ENCODE measurements around the gene HNRNPAB. TPM values are rescaled to one million over a fixed set of nuclear protein-coding genes. Genes with fewer than 3 reads are reported as not detected.

The HNRNPAB gene
- total RNA-seq, 1 donor = 40.9 TPM

GRCh38 chr5:178213748-178214151 is 9.4 kb downstream of the HNRNPAB start:
- H3K4me1 ChIP-seq (ENCODE audit: insufficient read depth, low read length) = no peaks in the 10 kb centered on the region
- no peak overlapping the region for H3K4me3 ChIP-seq (ENCODE audit: insufficient read depth, low read length)
- H3K36me3 ChIP-seq (ENCODE audit: insufficient read depth, low read length) = peaks cover 91% of the 10 kb centered on the region
- no peak overlapping the region for H3K27ac ChIP-seq (ENCODE audit: low read depth, low read length)
- H4K20me1 ChIP-seq (ENCODE audit: insufficient read depth, low read length) = peaks cover 46% of the 10 kb centered on the region
- no peaks in the 10 kb centered on the region for H3K9me3 ChIP-seq (ENCODE audit: low read depth, low read length)
- H3K79me2 ChIP-seq (ENCODE audit: insufficient read depth, low read length) = peaks cover 22% of the 10 kb centered on the region
- no peak overlapping the region for H2AFZ ChIP-seq (ENCODE audit: low read length)
- H3K4me2 ChIP-seq (ENCODE audit: insufficient read depth, low read length) = no peak overlapping the region
- TF ChIP-seq, protein P1, sequence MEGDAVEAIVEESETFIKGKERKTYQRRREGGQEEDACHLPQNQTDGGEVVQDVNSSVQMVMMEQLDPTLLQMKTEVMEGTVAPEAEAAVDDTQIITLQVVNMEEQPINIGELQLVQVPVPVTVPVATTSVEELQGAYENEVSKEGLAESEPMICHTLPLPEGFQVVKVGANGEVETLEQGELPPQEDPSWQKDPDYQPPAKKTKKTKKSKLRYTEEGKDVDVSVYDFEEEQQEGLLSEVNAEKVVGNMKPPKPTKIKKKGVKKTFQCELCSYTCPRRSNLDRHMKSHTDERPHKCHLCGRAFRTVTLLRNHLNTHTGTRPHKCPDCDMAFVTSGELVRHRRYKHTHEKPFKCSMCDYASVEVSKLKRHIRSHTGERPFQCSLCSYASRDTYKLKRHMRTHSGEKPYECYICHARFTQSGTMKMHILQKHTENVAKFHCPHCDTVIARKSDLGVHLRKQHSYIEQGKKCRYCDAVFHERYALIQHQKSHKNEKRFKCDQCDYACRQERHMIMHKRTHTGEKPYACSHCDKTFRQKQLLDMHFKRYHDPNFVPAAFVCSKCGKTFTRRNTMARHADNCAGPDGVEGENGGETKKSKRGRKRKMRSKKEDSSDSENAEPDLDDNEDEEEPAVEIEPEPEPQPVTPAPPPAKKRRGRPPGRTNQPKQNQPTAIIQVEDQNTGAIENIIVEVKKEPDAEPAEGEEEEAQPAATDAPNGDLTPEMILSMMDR (IDR thresholded peaks at IDR 0.05; ENCODE audit: extremely low read depth, low read depth, low read length) = no peak
- H3K27me3 ChIP-seq (ENCODE audit: insufficient read depth, low read length) = no peaks in the 10 kb centered on the region
- no peak for DNase-seq (ENCODE audit: insufficient read length, low spot score, missing footprints)

GRCh38 chr5:178214160-178214803 is 9.9 kb downstream of the HNRNPAB start:
- Histone ChIP-seq H3K4me2 (ENCODE audit: insufficient read depth, low read length) (no peak overlapping the region), H3K27me3 (ENCODE audit: insufficient read depth, low read length) (no peaks in the 10 kb centered on the region), H3K9me3 (ENCODE audit: low read depth, low read length) (no peaks in the 10 kb centered on the region), H3K4me1 (ENCODE audit: insufficient read depth, low read length) (no peaks in the 10 kb centered on the region), H3K36me3 (ENCODE audit: insufficient read depth, low read length) (peaks cover 90% of the 10 kb centered on the region), H3K79me2 (ENCODE audit: insufficient read depth, low read length) (peaks cover 17% of the 10 kb centered on the region), H3K27ac (ENCODE audit: low read depth, low read length) (no peak overlapping the region), H2AFZ (ENCODE audit: low read length) (no peak overlapping the region), H4K20me1 (ENCODE audit: insufficient read depth, low read length) (peaks cover 41% of the 10 kb centered on the region), H3K4me3 (ENCODE audit: insufficient read depth, low read length) (no peak overlapping the region)
- TF ChIP-seq, protein P1 (IDR thresholded peaks at IDR 0.05; ENCODE audit: extremely low read depth, low read depth, low read length) = no peak
- no peak for DNase-seq (ENCODE audit: insufficient read length, low spot score, missing footprints)

GRCh38 chr5:178215280-178216002 is 11.1 kb downstream of the HNRNPAB start:
- Histone ChIP-seq H2AFZ (ENCODE audit: low read length) (no peak overlapping the region), H3K27ac (ENCODE audit: low read depth, low read length) (no peak overlapping the region), H3K4me3 (ENCODE audit: insufficient read depth, low read length) (no peak overlapping the region), H3K4me2 (ENCODE audit: insufficient read depth, low read length) (no peak overlapping the region), H4K20me1 (ENCODE audit: insufficient read depth, low read length) (peaks cover 29% of the 10 kb centered on the region), H3K27me3 (ENCODE audit: insufficient read depth, low read length) (no peaks in the 10 kb centered on the region), H3K9me3 (ENCODE audit: low read depth, low read length) (no peaks in the 10 kb centered on the region), H3K36me3 (ENCODE audit: insufficient read depth, low read length) (peaks cover 79% of the 10 kb centered on the region), H3K4me1 (ENCODE audit: insufficient read depth, low read length) (no peaks in the 10 kb centered on the region), H3K79me2 (ENCODE audit: insufficient read depth, low read length) (peaks cover 9% of the 10 kb centered on the region)
- TF ChIP-seq, protein P1 (IDR thresholded peaks at IDR 0.05; ENCODE audit: extremely low read depth, low read depth, low read length) = no peak
- no peak for DNase-seq (ENCODE audit: insufficient read length, low spot score, missing footprints)

GRCh38 chr5:178216088-178216534 is 11.8 kb downstream of the HNRNPAB start:
- no peaks in the 10 kb centered on the region for H3K9me3 ChIP-seq (ENCODE audit: low read depth, low read length)
- no peaks in the 10 kb centered on the region for H3K27me3 ChIP-seq (ENCODE audit: insufficient read depth, low read length)
- no peak overlapping the region for H3K4me2 ChIP-seq (ENCODE audit: insufficient read depth, low read length)
- TF ChIP-seq, protein P1 (IDR thresholded peaks at IDR 0.05; ENCODE audit: extremely low read depth, low read depth, low read length) = no peak
- no peak overlapping the region for H3K4me3 ChIP-seq (ENCODE audit: insufficient read depth, low read length)
- no peak overlapping the region for H3K27ac ChIP-seq (ENCODE audit: low read depth, low read length)
- H3K36me3 ChIP-seq (ENCODE audit: insufficient read depth, low read length) = peaks cover 79% of the 10 kb centered on the region
- H4K20me1 ChIP-seq (ENCODE audit: insufficient read depth, low read length) = peaks cover 32% of the 10 kb centered on the region
- H3K4me1 ChIP-seq (ENCODE audit: insufficient read depth, low read length) = no peaks in the 10 kb centered on the region
- H3K79me2 ChIP-seq (ENCODE audit: insufficient read depth, low read length) = peaks cover 9% of the 10 kb centered on the region
- no peak for DNase-seq (ENCODE audit: insufficient read length, low spot score, missing footprints)
- no peak overlapping the region for H2AFZ ChIP-seq (ENCODE audit: low read length)
